Stomach (tissue), 9 donors: ENCODE data around the gene NASP. TPM values are rescaled to one million over a fixed set of nuclear protein-coding genes. Genes with fewer than 3 reads are reported as not detected.
A peak's percentile ranks its signal among the peaks of the same experiment; 100 is the strongest.
"Not testable (repeated sequence)": the region's sequence is repeated elsewhere in the genome, so short reads cannot be mapped to it uniquely, and the experiment has no call there.

Experiments used
- DNase-seq, 2 donors: peaks; one replicate each; pipeline versions ENCODE4 v3.0.0 to v3.0.0-alpha.2; 2013 to 2019
- H3K27ac ChIP-seq, 5 donors: fragments of 200-600 bp in 4 of 5; sonication (generic) in 4 of 5; one replicate each; pipeline ENCODE4 v1.5.1; 2013 to 2019; ENCODE audit warnings: mild to moderate bottlenecking in 1 of 5, moderate library complexity in 1 of 5
- H3K27me3 ChIP-seq, 3 donors: fragments of 200-600 bp; sonication (generic); one replicate each; pipeline ENCODE4 v1.5.1; 2017 to 2019; ENCODE audit warnings: mixed run types in 1 of 3
- H3K36me3 ChIP-seq, 4 donors: fragments of 200-600 bp; sonication (generic); 1 replicate in 3 of 4; 2 replicates in 1 of 4; pipeline ENCODE4 v1.5.1; 2016 to 2019
- H3K4me1 ChIP-seq, 4 donors: fragments of 200-600 bp; sonication (generic); one replicate each; pipeline ENCODE4 v1.5.1; 2016 to 2019
- H3K4me3 ChIP-seq, 4 donors: fragments of 200-600 bp; sonication (generic) in 3 of 4; one replicate each; pipeline ENCODE4 v1.5.1; 2016 to 2019; ENCODE audit warnings: mild to moderate bottlenecking in 1 of 4
- H3K9me3 ChIP-seq, 4 donors: fragments of 200-600 bp; sonication (generic); one replicate each; pipeline ENCODE4 v1.5.1; 2016 to 2019
- EP300 ChIP-seq: sonication (generic); formaldehyde crosslinking; IDR thresholded peaks from one replicate; pipeline ENCODE4 v1.6.1; 2017; ENCODE audit warnings: antibody characterized with exemption
- POLR2A ChIP-seq, 4 donors: fragments of 450-650 bp; IDR thresholded peaks; one replicate each; pipeline ENCODE4 v1.6.1; 2016; ENCODE audit warnings: antibody characterized with exemption in 4 of 4, control low read depth in 2 of 4, mild to moderate bottlenecking in 1 of 4, moderate library complexity in 1 of 4
- POLR2AphosphoS5 ChIP-seq, 3 donors: sonication (generic); formaldehyde crosslinking; IDR thresholded peaks; one replicate each; pipeline ENCODE4 v1.6.1; 2016; ENCODE audit warnings: antibody characterized with exemption in 3 of 3
- whole genome bisulfite sequencing, 5 donors: extraction: QIAGEN DNeasy Blood & Tissue Kit in 3 of 5; methylation state at CpG; one replicate each; pipeline versions ENCODE4 v1.1.5 to v1.1.7; 2013 to 2018; 5-methylcytosine and 5-hydroxymethylcytosine counted together
- intact Hi-C: fragments of 100-400 bp; cut with DNase I; formaldehyde crosslinking; loops from one replicate; pipeline ENCODE4 v1.15.1; 2023; ENCODE audit warnings: low total_unique reads
- polyA plus RNA-seq, 3 donors: library from polyadenylated mRNA; stranded (reverse); fragments of 200-250 nt; gene quantifications; one replicate each; pipeline ENCODE4 v1.2.3, GENCODE V29; 2013
- total RNA-seq, 5 donors: library from RNA; depleted of rRNA; stranded (reverse); fragments of >200 nt; gene quantifications; one replicate each; pipeline versions ENCODE4 v1.1.0 to v1.2.3, GENCODE V29; 2014 to 2016
- TF ChIP-seq, protein P1 (sequence below), 7 experiments: fragments of 450-650 bp in 4 of 7; fragments of 200-600 bp in 3 of 7; sonication (generic) in 3 of 7; IDR thresholded peaks; one replicate each; pipeline ENCODE4 v1.5.1; 2016 to 2019; ENCODE audit warnings: antibody characterized with exemption in 7 of 7, control low read depth in 2 of 7, mild to moderate bottlenecking in 1 of 7
- donor health status: healthy with polysubstance abuse.
- donor health status: Bipolar disorder and iron deficiency.
- donor health status: healthy.

The NASP gene
- total and polyA plus RNA-seq, 8 donors = 14.0 to 119 (median 79.3) TPM

DNA sequence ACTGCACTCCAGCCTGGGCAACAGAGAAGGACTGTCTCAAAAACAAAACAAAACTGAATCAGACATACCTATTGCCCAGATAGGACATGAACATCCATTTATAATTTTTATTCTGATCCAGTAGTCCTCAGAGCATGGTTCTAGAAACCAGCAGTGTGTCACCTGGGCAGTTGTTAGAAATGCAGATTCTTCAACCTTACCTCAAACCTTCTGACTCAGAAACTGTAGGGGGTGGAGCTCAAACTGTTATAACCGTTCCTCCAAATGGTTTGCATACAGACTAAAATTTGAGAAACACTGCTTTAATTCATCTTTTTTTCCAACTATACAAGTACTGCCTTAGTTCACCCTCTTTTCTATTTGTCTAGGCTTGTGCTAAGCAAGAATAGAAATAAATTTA is 6.0 kb downstream of the NASP start:
- TF ChIP-seq POLR2AphosphoS5 (IDR thresholded peaks at IDR 0.05) = no peak
- no peak for TF ChIP-seq EP300
- TF ChIP-seq, protein P1, sequence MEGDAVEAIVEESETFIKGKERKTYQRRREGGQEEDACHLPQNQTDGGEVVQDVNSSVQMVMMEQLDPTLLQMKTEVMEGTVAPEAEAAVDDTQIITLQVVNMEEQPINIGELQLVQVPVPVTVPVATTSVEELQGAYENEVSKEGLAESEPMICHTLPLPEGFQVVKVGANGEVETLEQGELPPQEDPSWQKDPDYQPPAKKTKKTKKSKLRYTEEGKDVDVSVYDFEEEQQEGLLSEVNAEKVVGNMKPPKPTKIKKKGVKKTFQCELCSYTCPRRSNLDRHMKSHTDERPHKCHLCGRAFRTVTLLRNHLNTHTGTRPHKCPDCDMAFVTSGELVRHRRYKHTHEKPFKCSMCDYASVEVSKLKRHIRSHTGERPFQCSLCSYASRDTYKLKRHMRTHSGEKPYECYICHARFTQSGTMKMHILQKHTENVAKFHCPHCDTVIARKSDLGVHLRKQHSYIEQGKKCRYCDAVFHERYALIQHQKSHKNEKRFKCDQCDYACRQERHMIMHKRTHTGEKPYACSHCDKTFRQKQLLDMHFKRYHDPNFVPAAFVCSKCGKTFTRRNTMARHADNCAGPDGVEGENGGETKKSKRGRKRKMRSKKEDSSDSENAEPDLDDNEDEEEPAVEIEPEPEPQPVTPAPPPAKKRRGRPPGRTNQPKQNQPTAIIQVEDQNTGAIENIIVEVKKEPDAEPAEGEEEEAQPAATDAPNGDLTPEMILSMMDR (IDR thresholded peaks at IDR 0.05) = no peak
- TF ChIP-seq POLR2A (IDR thresholded peaks at IDR 0.05) = no peak
- Histone ChIP-seq H3K9me3 (no peaks in the 10 kb centered on the region), H3K4me1 (peaks cover 16 to 63% (median 41%) of the 10 kb centered on the region in 4 donors), H3K27me3 (no peaks in the 10 kb centered on the region), H3K36me3 (peaks cover 13 to 36% (median 35%) of the 10 kb centered on the region in 4 donors), H3K27ac (peak overlapping the region in 4 of 5 donors; percentile 2 to 55 (median 21)), H3K4me3 (peak overlapping the region in 2 of 4 donors; percentile 28 to 37)
- intact Hi-C loops = no loop called here
- no peak for DNase-seq
- 12 to 47% (median 30%) methylated on average over 1 of the region's 1 CpG for WGBS, 5 donors

DNA sequence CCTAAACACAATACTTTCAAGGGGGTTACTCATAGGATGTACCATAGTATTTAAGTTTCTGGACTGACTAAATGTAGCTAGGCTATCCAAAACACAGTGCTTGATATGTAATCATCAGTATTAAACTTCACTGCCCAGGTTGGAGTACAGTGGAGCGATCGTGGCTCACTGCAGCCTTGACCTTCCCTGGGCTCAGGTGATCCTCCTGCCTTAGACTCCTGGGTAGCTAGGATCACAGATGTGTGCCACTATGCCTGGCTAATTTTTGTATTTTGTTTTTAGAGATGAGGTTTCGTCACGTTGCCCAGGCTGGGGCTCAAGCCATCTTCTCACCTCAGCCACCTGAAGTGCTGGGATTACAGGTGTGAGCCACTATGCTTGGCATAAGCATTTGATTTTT is 10.6 kb downstream of the NASP start:
- H3K27me3 ChIP-seq = no peaks in the 10 kb centered on the region
- no peak overlapping the region for H3K4me3 ChIP-seq
- peaks cover 0 to 28% (median 11%) of the 10 kb centered on the region in 4 donors for H3K4me1 ChIP-seq
- DNase-seq = no peak
- TF ChIP-seq POLR2A (IDR thresholded peaks at IDR 0.05) (no peak), EP300 (no peak), POLR2AphosphoS5 (IDR thresholded peaks at IDR 0.05) (no peak)
- TF ChIP-seq, protein P1 (IDR thresholded peaks at IDR 0.05) = no peak
- no peak overlapping the region for H3K27ac ChIP-seq
- intact Hi-C loops = no loop called here
- no peaks in the 10 kb centered on the region for H3K9me3 ChIP-seq
- H3K36me3 ChIP-seq = peaks cover 13 to 65% (median 55%) of the 10 kb centered on the region in 4 donors
- 80 to 91% (median 89%) methylated on average over 4 of the region's 4 CpGs for WGBS, 5 donors

- H3K4me1 ChIP-seq, intact Hi-C loops, H3K27me3 ChIP-seq, H3K9me3 ChIP-seq, H3K27ac ChIP-seq, H3K4me3 ChIP-seq, DNase-seq: not testable (repeated sequence)
- peaks cover 13 to 60% (median 50%) of the 10 kb centered on the region in 4 donors for H3K36me3 ChIP-seq
- 96 to 99% (median 97%) methylated on average over 8 of the region's 8 CpGs for WGBS, 5 donors
Measured at GRCh38 chr1:45596765-45597164, 12.9 kb downstream of the NASP start.

GRCh38 chr1:45604239-45604638 is 20.4 kb downstream of the NASP start:
- intact Hi-C loops = no loop called here
- no peak for DNase-seq
- Histone ChIP-seq H3K36me3 (peaks cover 7 to 71% (median 67%) of the 10 kb centered on the region in 4 donors), H3K4me1 (peaks cover 0 to 15% (median 0%) of the 10 kb centered on the region in 4 donors), H3K27ac (no peak overlapping the region), H3K4me3 (no peak overlapping the region), H3K27me3 (no peaks in the 10 kb centered on the region), H3K9me3 (no peaks in the 10 kb centered on the region)
- TF ChIP-seq EP300 (no peak), POLR2A (IDR thresholded peaks at IDR 0.05) (no peak), POLR2AphosphoS5 (IDR thresholded peaks at IDR 0.05) (no peak)
- TF ChIP-seq, protein P1 (IDR thresholded peaks at IDR 0.05) = no peak
- WGBS, 5 donors = 93 to 100% (median 99%) methylated on average over 2 of the region's 2 CpGs

DNA sequence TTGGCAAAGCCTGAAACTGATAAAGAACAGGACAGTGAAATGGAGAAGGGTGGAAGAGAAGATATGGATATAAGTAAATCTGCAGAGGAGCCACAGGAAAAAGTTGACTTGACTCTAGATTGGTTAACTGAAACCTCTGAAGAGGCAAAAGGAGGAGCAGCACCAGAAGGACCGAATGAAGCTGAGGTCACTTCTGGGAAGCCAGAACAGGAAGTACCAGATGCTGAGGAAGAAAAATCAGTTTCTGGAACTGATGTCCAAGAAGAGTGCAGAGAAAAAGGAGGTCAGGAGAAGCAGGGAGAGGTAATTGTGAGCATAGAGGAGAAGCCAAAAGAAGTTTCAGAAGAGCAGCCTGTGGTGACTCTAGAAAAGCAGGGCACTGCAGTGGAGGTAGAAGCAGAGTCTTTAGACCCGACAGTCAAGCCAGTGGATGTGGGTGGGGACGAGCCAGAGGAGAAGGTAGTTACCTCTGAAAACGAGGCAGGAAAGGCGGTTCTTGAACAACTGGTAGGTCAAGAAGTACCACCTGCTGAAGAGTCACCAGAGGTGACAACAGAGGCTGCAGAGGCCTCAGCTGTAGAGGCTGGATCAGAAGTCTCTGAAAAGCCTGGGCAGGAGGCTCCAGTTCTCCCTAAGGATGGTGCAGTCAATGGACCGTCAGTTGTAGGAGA is 23.7 kb downstream of the NASP start:
- WGBS, 5 donors = 69 to 85% (median 74%) methylated on average over 6 of the region's 6 CpGs
- no peak for TF ChIP-seq POLR2AphosphoS5 (IDR thresholded peaks at IDR 0.05)
- TF ChIP-seq, protein P1 (IDR thresholded peaks at IDR 0.05) = no peak
- TF ChIP-seq EP300 = no peak
- no peak for TF ChIP-seq POLR2A (IDR thresholded peaks at IDR 0.05)
- peaks cover 10 to 87% (median 81%) of the 10 kb centered on the region in 4 donors for H3K36me3 ChIP-seq

More for the DNA sequence above, 23.7 kb downstream of the NASP start:
- H3K9me3 ChIP-seq = no peaks in the 10 kb centered on the region
- intact Hi-C loops = no loop called here
- no peak for DNase-seq
- H3K27me3 ChIP-seq = no peaks in the 10 kb centered on the region
- peak overlapping the region in 2 of 5 donors; percentile 27 to 45 for H3K27ac ChIP-seq
- no peak overlapping the region for H3K4me3 ChIP-seq
- peaks cover 0 to 11% (median 0%) of the 10 kb centered on the region in 4 donors for H3K4me1 ChIP-seq
